IPS-18a (cell line): ENCODE results near the gene NR2C1.

Source experiments
- H3K27ac ChIP-seq: one replicate; pipeline ENCODE4 v1.5.1; 2013; ENCODE audit warnings: low read length
- H3K27me3 ChIP-seq: one replicate; pipeline ENCODE4 v1.6.1; 2013; ENCODE audit warnings: mild to moderate bottlenecking, low read length; ENCODE audit not compliant: control insufficient read depth, insufficient read depth
- H3K36me3 ChIP-seq: one replicate; pipeline ENCODE4 v1.6.1; 2013; ENCODE audit warnings: low read depth, low read length; ENCODE audit not compliant: control insufficient read depth
- H3K4me1 ChIP-seq: one replicate; pipeline ENCODE4 v1.6.1; 2013; ENCODE audit warnings: low read depth, low read length; ENCODE audit not compliant: control insufficient read depth
- H3K4me3 ChIP-seq: one replicate; pipeline ENCODE4 v1.5.1; 2013; ENCODE audit warnings: low read length
- H3K9ac ChIP-seq: one replicate; pipeline ENCODE4 v1.6.1; 2013; ENCODE audit warnings: mild to moderate bottlenecking, low read length, moderate library complexity
- H3K9me3 ChIP-seq: one replicate; pipeline ENCODE4 v1.6.1; 2013; ENCODE audit warnings: low read depth, low read length; ENCODE audit not compliant: control insufficient read depth

Gene NR2C1

GRCh38 chr12:94979941-94980340, 93.5 kb downstream of the NR2C1 start:
- no peak overlapping the region for H3K4me3 ChIP-seq
- H3K27ac ChIP-seq = no peak overlapping the region
- no peaks in the 10 kb centered on the region for H3K36me3 ChIP-seq
- no peak overlapping the region for H3K9ac ChIP-seq
- no peaks in the 10 kb centered on the region for H3K9me3 ChIP-seq
- H3K4me1 ChIP-seq = no peaks in the 10 kb centered on the region
- no peaks in the 10 kb centered on the region for H3K27me3 ChIP-seq

GRCh38 chr12:94977766-94978468, 95.5 kb downstream of the NR2C1 start:
- Histone ChIP-seq H3K4me3 (no peak overlapping the region), H3K27ac (no peak overlapping the region), H3K4me1 (no peaks in the 10 kb centered on the region), H3K36me3 (no peaks in the 10 kb centered on the region), H3K9me3 (no peaks in the 10 kb centered on the region), H3K27me3 (no peaks in the 10 kb centered on the region), H3K9ac (no peak overlapping the region)

- Histone ChIP-seq H3K4me1 (no peaks in the 10 kb centered on the region), H3K9ac (no peak overlapping the region), H3K4me3 (no peak overlapping the region), H3K27ac (no peak overlapping the region), H3K9me3 (no peaks in the 10 kb centered on the region), H3K36me3 (no peaks in the 10 kb centered on the region), H3K27me3 (no peaks in the 10 kb centered on the region)
These were observed 100.2 kb downstream of the NR2C1 start for GRCh38 chr12:94973221-94973620.

GRCh38 chr12:94972795-94973194, 100.6 kb downstream of the NR2C1 start:
- Histone ChIP-seq H3K27me3 (no peaks in the 10 kb centered on the region), H3K4me3 (no peak overlapping the region), H3K9me3 (no peaks in the 10 kb centered on the region), H3K9ac (no peak overlapping the region), H3K36me3 (no peaks in the 10 kb centered on the region), H3K27ac (no peak overlapping the region), H3K4me1 (no peaks in the 10 kb centered on the region)

- no peak overlapping the region for H3K27ac ChIP-seq
- H3K9ac ChIP-seq = no peak overlapping the region
- no peaks in the 10 kb centered on the region for H3K9me3 ChIP-seq
- H3K4me1 ChIP-seq = no peaks in the 10 kb centered on the region
- no peaks in the 10 kb centered on the region for H3K27me3 ChIP-seq
- H3K36me3 ChIP-seq = no peaks in the 10 kb centered on the region
- H3K4me3 ChIP-seq = no peak overlapping the region
These were observed 101.5 kb downstream of the NR2C1 start for GRCh38 chr12:94971923-94972322.

GRCh38 chr12:94970560-94970959, 102.9 kb downstream of the NR2C1 start:
- Histone ChIP-seq H3K4me1 (no peaks in the 10 kb centered on the region), H3K27me3 (no peaks in the 10 kb centered on the region), H3K36me3 (no peaks in the 10 kb centered on the region), H3K9ac (no peak overlapping the region), H3K4me3 (no peak overlapping the region), H3K27ac (no peak overlapping the region), H3K9me3 (no peaks in the 10 kb centered on the region)
